Measurements from ENCODE around the gene RAPGEF4. TPM values are rescaled to one million over a fixed set of nuclear protein-coding genes. Genes with fewer than 3 reads are reported as not detected.

Gene RAPGEF4
- total RNA-seq, 2 experiments from 2014 or later = 1.1 TPM

DNA sequence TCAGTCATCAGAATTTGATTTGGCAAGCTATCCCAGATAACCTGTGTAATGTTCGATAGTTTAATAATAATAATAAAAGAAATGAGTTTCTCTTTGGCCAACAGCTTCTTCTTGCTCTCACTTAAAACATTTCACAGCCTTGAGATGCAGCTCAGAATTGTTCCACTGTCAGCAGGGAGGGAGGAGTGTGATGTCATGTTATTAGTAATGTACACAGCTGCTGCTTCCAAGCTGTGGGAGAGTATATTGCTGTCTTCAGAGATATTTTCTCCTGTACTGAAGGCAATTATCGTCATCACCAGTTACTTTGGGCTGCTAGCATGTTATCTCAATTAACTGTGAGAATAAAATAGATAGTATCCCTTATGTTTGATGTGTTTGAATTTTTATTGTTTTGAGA, 193.1 kb downstream of the RAPGEF4 start:
- Mint-ChIP-seq H3K36me3 (no peaks in the 10 kb centered on the region), H3K9me3 (no peaks in the 10 kb centered on the region), H3K27me3 (peaks cover 17% of the 10 kb centered on the region), H3K4me3 (no peak overlapping the region), H3K4me1 (peaks cover 4% of the 10 kb centered on the region), H3K27ac (no peak overlapping the region)
- DNase-seq (no peak), ATAC-seq (ENCODE audit: low read depth) (no peak)
- POLR2A ChIA-PET = no interaction called here

- Mint-ChIP-seq H3K27ac (no peak overlapping the region), H3K4me3 (no peak overlapping the region), H3K27me3 (peaks cover 17% of the 10 kb centered on the region), H3K36me3 (no peaks in the 10 kb centered on the region), H3K4me1 (peaks cover 4% of the 10 kb centered on the region), H3K9me3 (no peaks in the 10 kb centered on the region)
- POLR2A ChIA-PET = no interaction called here
- ATAC-seq (ENCODE audit: low read depth) (no peak), DNase-seq (no peak)
Observed at GRCh38 chr2:172929644-172930043, 194.0 kb downstream of the RAPGEF4 start.

GRCh38 chr2:172930871-172931255, 195.2 kb downstream of the RAPGEF4 start:
- ATAC-seq (ENCODE audit: low read depth) (no peak), DNase-seq (no peak)
- H3K27ac Mint-ChIP-seq = no peak overlapping the region
- no peaks in the 10 kb centered on the region for H3K36me3 Mint-ChIP-seq
- H3K9me3 Mint-ChIP-seq = no peaks in the 10 kb centered on the region
- peaks cover 15% of the 10 kb centered on the region for H3K27me3 Mint-ChIP-seq
- peaks cover 4% of the 10 kb centered on the region for H3K4me1 Mint-ChIP-seq
- POLR2A ChIA-PET = no interaction called here
- H3K4me3 Mint-ChIP-seq = no peak overlapping the region

GRCh38 chr2:172931256-172931894, 195.7 kb downstream of the RAPGEF4 start:
- ATAC-seq (ENCODE audit: low read depth) = no peak
- Mint-ChIP-seq H3K4me1 (peaks cover 4% of the 10 kb centered on the region), H3K9me3 (no peaks in the 10 kb centered on the region), H3K27me3 (peaks cover 15% of the 10 kb centered on the region), H3K27ac (no peak overlapping the region), H3K36me3 (no peaks in the 10 kb centered on the region), H3K4me3 (no peak overlapping the region)
- DNase-seq = no peak
- POLR2A ChIA-PET = no interaction called here

- ATAC-seq (ENCODE audit: low read depth) = no peak
- Mint-ChIP-seq H3K9me3 (no peaks in the 10 kb centered on the region), H3K36me3 (no peaks in the 10 kb centered on the region), H3K4me3 (no peak overlapping the region), H3K27me3 (peaks cover 15% of the 10 kb centered on the region), H3K4me1 (peaks cover 4% of the 10 kb centered on the region), H3K27ac (no peak overlapping the region)
- POLR2A ChIA-PET = no interaction called here
- peak; percentile 54 for DNase-seq
Observed at GRCh38 chr2:172931918-172932520, 196.4 kb downstream of the RAPGEF4 start.

- Mint-ChIP-seq H3K4me3 (no peak overlapping the region), H3K36me3 (no peaks in the 10 kb centered on the region), H3K27ac (no peak overlapping the region), H3K4me1 (peaks cover 5% of the 10 kb centered on the region), H3K9me3 (peaks cover 14% of the 10 kb centered on the region), H3K27me3 (no peaks in the 10 kb centered on the region)
- DNase-seq (no peak), ATAC-seq (ENCODE audit: low read depth) (no peak)
- POLR2A ChIA-PET = no interaction called here
Observed at GRCh38 chr2:172937884-172938712, 202.5 kb downstream of the RAPGEF4 start.

GRCh38 chr2:172938713-172939375, 203.2 kb downstream of the RAPGEF4 start:
- no peaks in the 10 kb centered on the region for H3K36me3 Mint-ChIP-seq
- peaks cover 11% of the 10 kb centered on the region for H3K4me1 Mint-ChIP-seq
- no peak overlapping the region for H3K4me3 Mint-ChIP-seq
- ATAC-seq (ENCODE audit: low read depth) (no peak), DNase-seq (no peak)
- POLR2A ChIA-PET = no interaction called here
- H3K27me3 Mint-ChIP-seq = no peaks in the 10 kb centered on the region
- no peak overlapping the region for H3K27ac Mint-ChIP-seq
- peaks cover 14% of the 10 kb centered on the region for H3K9me3 Mint-ChIP-seq

DNA sequence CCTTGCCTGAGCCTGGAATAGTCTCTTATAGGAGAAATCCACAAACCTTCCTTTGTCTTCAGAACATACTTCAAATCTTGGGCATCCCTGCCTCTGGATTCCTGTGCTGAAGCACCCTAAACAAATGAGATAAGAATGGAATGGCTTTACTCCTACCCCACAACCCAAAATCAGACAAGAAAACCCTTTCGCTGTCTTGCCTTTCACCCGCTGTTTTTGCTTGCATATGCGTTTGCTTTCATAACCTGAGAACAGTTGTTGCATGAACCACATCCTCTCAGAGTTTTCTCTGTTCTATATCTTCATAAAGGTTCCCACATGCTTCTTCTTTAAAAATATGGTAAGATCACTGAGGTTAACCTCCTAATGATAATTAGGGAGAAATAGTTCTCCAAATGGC, 207.9 kb downstream of the RAPGEF4 start:
- H3K27ac Mint-ChIP-seq = peak overlapping the region; percentile 75
- peaks cover 18% of the 10 kb centered on the region for H3K9me3 Mint-ChIP-seq
- peaks cover 19% of the 10 kb centered on the region for H3K4me1 Mint-ChIP-seq
- H3K27me3 Mint-ChIP-seq = no peaks in the 10 kb centered on the region
- H3K36me3 Mint-ChIP-seq = no peaks in the 10 kb centered on the region
- H3K4me3 Mint-ChIP-seq = peak overlapping the region; percentile 31
- no peak for DNase-seq
- ATAC-seq (ENCODE audit: low read depth) = peak; percentile 88
- POLR2A ChIA-PET = no interaction called here

DNA sequence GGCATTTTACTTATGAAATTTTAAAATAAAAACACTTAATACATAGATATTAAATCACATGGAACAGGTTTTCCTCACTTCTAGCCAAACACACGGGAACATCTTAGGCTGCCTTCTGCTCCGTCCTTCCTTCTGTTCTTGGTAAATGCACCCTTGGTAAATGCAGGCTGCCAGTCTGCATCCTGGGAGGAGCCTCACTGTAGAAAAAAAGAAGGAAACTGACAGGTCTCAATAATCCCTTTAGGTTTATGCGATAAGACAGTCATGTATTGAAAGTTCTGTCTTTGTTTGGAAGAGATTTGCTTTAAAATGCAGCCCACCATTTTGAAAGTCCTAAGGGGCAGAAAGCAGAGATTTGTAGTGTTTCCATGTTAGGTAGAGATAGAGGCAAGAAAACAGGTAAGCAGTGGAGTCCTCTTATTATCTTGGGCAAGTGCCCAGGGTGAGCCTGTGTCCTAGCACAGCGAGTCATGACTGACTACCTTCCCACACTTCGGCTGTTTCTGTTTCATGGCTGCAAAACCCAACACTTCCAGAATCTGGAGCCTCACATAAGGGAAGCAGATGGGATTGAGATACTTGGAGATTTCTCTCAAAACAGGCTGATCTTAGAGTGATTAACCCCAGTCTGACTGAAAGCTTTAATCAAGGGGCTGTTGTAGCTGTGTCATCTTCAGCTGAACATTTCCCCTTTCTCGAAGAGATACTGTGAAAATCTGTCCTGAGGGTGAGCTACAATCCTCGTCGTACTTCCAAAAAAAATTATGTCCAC, 208.6 kb downstream of the RAPGEF4 start:
- no peaks in the 10 kb centered on the region for H3K27me3 Mint-ChIP-seq
- peak overlapping the region; percentile 53 for H3K27ac Mint-ChIP-seq
- peak overlapping the region; percentile 53 for H3K4me3 Mint-ChIP-seq

DNA sequence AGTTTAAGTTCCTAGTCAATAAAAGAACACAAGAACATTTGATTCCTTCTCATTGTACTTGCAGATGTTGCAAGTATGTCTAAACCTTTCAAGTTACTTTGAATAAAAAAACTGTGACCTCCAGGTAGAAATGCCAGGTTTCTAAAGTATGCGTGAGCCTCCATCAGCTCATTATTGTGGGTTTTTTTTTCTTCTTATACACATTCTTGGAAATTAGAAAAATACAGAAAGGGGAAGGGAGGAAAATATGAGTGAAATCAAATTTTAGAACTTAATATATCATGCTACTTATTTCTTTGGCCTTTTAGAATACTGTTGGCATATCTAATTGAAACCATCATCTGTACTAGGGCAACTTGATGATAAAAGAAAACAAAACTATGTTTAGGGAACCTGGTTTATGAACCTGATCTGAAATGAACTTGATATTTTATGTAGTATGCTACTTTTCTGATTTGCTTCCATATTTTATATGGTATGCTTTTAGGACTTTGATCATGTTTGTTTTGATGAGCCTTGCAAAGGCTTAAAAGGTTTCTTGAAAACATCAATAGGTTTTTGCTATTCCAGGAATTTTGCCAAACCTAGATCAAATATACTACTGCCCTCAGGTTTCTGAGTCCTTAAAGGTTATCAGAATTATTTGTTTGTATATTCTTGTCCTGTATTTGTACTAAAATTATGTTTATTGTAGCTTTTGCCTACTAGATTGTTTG, 209.3 kb downstream of the RAPGEF4 start:
- POLR2A ChIA-PET = no interaction called here
- Mint-ChIP-seq H3K36me3 (no peaks in the 10 kb centered on the region), H3K27me3 (no peaks in the 10 kb centered on the region)

More for the DNA sequence above, 208.6 kb downstream of the RAPGEF4 start:
- H3K36me3 Mint-ChIP-seq = no peaks in the 10 kb centered on the region
- ATAC-seq (ENCODE audit: low read depth) = no peak
- H3K9me3 Mint-ChIP-seq = peaks cover 15% of the 10 kb centered on the region
- POLR2A ChIA-PET = no interaction called here
- DNase-seq = no peak
- H3K4me1 Mint-ChIP-seq = peaks cover 19% of the 10 kb centered on the region

GRCh38 chr2:172945510-172945850, 209.8 kb downstream of the RAPGEF4 start:
- H3K4me3 Mint-ChIP-seq = no peak overlapping the region
- DNase-seq (no peak), ATAC-seq (ENCODE audit: low read depth) (no peak)
- peaks cover 19% of the 10 kb centered on the region for H3K4me1 Mint-ChIP-seq
- H3K27ac Mint-ChIP-seq = no peak overlapping the region
- no peaks in the 10 kb centered on the region for H3K27me3 Mint-ChIP-seq
- H3K36me3 Mint-ChIP-seq = no peaks in the 10 kb centered on the region
- peaks cover 8% of the 10 kb centered on the region for H3K9me3 Mint-ChIP-seq
- POLR2A ChIA-PET = no interaction called here

More for the DNA sequence above, 209.3 kb downstream of the RAPGEF4 start:
- peak overlapping the region; percentile 28 for H3K4me3 Mint-ChIP-seq
- peaks cover 10% of the 10 kb centered on the region for H3K9me3 Mint-ChIP-seq
- ATAC-seq (ENCODE audit: low read depth) (no peak), DNase-seq (no peak)
- H3K27ac Mint-ChIP-seq = peak overlapping the region; percentile 53
- peaks cover 19% of the 10 kb centered on the region for H3K4me1 Mint-ChIP-seq

GRCh38 chr2:172947461-172948153, 212.0 kb downstream of the RAPGEF4 start:
- peaks cover 21% of the 10 kb centered on the region for H3K4me1 Mint-ChIP-seq
- H3K27ac Mint-ChIP-seq = no peak overlapping the region
- no peak for ATAC-seq (ENCODE audit: low read depth)
- POLR2A ChIA-PET = no interaction called here
- H3K9me3 Mint-ChIP-seq = peaks cover 4% of the 10 kb centered on the region
- DNase-seq = no peak
- no peaks in the 10 kb centered on the region for H3K36me3 Mint-ChIP-seq
- H3K4me3 Mint-ChIP-seq = no peak overlapping the region
- H3K27me3 Mint-ChIP-seq = no peaks in the 10 kb centered on the region

Measured in activated naive CD8-positive, alpha-beta T cell treated with anti-CD3 and anti-CD28 coated beads, Interleukin-2, amount 10 ng/mL, durations not matched to agents 7 days and 5 days (primary cell).